IPS DF 19.7 (cell line): Measurements from ENCODE around the gene BCO1.

Experiments used
- DNase-seq: peaks from one replicate; pipeline ENCODE4 v3.0.0-alpha.2; 2013; ENCODE audit warnings: low read depth, low spot score

BCO1 gene

DNA sequence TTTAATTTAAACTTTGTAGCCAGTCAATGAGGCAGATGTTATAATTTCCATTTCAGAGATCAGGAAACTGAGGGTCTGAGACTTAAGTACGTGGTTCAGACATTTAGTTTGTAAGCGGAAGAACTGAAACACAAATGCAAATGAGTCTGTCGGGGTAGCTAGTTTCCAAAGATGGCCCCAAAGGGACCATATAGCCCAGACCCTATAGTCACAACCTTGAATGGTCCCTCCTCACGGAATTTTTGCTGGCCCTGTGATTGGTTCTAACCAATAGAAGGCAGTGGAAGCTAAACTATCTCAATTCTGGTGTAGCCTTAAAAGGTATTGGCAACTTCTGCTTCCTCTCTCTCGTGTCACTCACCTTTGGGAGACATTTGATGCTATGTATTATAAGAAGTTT is 7.5 kb upstream of the BCO1 start:
- no peak for DNase-seq

- DNase-seq, result no peak
Observed at GRCh38 chr16:81232740-81233367, 5.6 kb upstream of the BCO1 start.

DNA sequence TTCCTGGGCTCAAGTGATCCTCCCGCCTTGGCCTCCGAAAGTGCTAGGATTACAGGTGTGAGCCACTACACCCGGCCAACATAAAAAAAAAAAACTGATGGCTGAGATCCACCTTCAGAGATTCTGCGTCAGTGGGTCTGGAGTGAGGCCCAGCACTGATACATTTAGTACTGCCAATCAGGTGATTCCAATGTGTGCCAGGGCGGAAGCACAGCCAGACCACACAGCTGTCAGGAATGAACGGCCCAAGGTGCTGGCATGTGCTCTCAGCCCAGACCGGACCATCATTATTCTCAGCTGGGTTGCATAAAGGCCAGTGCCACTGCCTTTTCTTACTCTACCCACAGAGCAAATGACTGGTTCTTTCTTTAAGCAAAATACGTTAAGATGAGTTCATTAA is 1.2 kb upstream of the BCO1 start:
- DNase-seq, result no peak

DNA sequence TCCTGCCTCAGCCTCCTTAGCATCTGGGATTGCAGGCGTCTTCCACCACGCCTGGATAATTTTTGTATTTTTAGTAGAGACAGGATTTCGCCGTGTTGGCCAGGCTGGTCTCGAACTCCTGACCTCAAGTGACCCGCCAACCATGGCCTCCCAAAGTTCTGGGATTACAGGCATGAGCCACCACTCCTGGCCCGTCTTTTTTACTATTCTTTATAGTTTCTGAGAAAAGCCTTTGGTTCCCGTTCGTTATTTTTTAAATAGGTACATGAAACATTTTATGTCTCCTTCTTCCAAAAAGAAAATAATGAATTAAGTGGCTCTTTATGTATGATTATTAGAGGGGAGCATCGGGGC is 570 bp upstream of the BCO1 start:
- DNase-seq, result no peak

GRCh38 chr16:81239367-81240121 is 1.1 kb downstream of the BCO1 start:
- DNase-seq, result no peak

GRCh38 chr16:81241706-81242105 is 3.2 kb downstream of the BCO1 start:
- no peak for DNase-seq

DNA sequence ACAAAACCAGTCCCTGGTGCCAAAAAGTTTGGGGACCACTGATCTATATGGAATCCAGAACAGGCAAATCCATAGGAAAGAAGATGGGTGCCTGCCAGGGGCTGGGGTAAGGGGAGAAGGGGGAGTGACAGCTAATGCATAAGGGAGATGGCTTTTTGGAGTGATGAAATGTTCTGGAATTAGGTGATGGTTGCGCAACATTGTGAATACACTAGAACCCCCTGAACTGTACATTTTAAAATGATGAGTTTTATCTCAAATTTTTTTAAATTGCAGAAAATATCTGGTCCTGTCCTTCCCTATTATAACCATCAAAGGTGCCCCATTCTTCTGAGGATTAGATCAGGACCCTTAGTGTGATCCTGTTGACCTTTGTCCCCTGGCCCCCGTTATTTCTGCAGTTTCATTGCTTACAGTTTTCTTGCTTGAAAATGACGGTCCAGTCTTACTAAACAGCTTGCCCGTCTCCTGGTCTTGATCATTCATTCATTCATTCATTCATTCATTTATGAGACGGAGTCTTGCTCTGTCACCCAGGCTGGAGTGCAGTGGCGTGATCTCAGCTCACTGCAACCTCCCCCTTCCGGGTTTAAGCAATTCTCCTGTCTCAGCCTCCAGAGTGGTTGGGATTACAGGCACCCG is 4.6 kb downstream of the BCO1 start:
- DNase-seq, result no peak

GRCh38 chr16:81243942-81244341 is 5.5 kb downstream of the BCO1 start:
- no peak for DNase-seq

GRCh38 chr16:81251871-81252270 is 13.4 kb downstream of the BCO1 start:
- no peak for DNase-seq

- no peak for DNase-seq
Observed at GRCh38 chr16:81253141-81253540, 14.7 kb downstream of the BCO1 start.

DNA sequence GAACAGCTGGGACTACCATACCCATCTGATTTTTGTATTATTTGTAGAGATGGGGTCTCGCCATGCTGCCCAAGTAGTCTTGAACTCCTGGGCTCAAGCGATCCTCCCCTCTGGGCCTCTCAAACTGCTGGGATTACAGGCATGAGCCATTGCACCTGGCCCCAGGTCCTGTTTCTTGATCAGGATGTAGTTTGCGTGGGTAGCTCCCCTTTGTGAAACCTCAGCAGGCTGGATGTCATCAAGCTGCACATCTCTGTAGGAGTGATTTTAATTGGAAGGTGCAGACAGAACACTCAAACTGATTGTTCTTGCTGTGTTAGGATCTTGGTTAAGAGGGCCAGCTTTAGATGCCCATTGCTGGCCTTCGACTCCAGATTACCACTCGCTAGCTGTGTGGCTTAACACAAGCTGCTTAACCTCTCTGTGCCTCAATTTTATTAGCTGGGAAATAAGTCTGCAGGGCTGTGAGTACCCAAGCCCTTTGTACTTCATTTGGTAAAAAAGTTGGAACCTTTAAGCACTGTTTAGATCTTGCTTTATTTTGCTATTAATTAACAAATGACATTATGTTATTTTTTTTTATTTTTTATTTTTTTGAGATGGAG is 16.5 kb downstream of the BCO1 start:
- DNase-seq, result no peak

- no peak for DNase-seq
Observed at GRCh38 chr16:81259916-81260315, 21.4 kb downstream of the BCO1 start.

DNA sequence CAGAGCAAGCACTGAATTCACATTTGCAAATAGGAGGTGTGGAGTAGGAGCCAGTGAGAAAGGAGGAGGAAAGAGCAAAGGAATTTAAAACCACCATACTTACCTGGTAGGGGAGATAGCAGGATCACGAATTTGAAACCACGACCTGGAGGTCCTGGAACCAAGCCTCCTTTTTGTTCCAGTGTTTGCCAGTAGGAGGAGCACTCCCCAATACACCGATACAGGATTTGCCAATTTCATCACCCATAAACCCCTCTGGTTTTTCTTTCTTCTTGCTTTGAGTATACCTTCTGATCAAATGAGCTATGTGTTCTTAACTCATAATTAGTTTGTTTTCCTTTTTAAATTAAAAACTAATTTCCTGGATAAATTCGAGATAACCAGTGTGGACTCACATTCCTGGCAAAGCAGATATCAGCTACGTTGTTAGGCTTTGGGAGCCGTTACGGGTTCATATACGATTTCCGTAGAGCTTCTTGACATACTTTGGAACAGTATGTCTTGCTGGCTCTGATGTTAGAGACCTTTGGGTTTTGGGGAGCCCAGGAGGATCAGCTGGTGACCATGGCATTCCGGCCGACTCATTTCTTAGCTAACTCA is 22.7 kb downstream of the BCO1 start:
- no peak for DNase-seq

- DNase-seq, result no peak
Observed at GRCh38 chr16:81263470-81264220, 25.2 kb downstream of the BCO1 start.

GRCh38 chr16:81264386-81264785 is 25.9 kb downstream of the BCO1 start:
- no peak for DNase-seq

GRCh38 chr16:81265052-81265451 is 26.6 kb downstream of the BCO1 start:
- no peak for DNase-seq

DNA sequence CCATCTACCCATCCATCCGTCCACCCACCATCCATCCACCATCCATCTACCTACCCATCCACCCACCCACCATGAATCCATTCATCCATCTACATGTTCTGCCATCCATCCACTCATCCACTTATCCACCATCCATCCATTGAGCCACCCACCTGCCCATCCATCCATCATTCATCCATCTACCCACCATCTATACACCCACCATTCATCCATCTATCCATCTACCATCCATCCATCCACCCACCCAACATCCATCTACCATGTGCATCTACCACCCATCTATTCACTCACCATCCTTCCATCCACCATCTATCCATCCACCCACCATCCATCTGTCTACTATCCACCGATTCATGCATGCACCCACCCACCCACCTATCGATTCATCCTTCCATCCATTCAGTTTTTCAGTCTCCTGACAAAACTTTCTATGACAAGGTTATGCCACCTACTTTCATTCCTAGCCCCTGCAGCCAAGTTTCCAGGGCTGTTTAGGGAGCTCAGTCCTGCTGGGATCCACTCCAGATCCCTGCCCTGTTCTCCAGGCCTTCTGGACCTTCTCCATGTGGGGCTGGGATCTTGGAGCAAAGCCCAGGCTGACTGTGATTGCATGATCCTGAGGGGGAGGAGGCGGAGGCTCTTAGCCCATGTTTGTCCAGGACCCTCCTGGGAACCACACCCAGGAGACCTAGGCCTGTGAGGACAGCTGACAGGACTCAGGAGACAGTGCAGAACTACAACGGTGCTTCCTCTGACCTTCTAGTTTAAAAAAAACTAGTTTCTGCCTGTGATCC is 27.4 kb downstream of the BCO1 start:
- no peak for DNase-seq

DNA sequence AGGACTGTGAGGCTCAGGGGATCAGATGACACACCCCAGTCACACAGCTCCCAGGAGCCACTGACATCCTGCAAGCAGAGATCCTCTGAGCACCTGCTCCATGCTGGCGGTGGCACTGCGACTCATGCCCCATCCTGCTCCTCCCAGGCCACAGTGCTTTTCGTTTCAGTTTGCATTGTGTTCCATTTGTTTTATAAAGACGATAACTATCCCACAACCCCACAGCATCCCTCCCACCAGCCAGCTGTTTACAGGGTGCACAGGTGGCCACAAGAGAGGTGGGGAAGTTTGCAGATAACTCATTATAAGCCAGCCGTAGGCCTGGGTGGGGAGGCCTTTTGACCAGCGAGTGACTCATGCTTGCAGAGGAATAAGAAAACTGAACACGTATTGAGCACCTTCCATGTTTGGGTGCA is 28.2 kb downstream of the BCO1 start:
- DNase-seq, result no peak

GRCh38 chr16:81268509-81268908 is 30.0 kb downstream of the BCO1 start:
- DNase-seq, result no peak

- DNase-seq, result no peak
Observed at GRCh38 chr16:81273223-81273950, 34.9 kb downstream of the BCO1 start.
